H9 (cell line): Measurements from ENCODE around the gene KDM4C. TPM values are rescaled to one million over a fixed set of nuclear protein-coding genes. Genes with fewer than 3 reads are reported as not detected.

Experiments used
- DNase-seq: peaks from one replicate; pipeline ENCODE4 v3.0.0-alpha.2; 2017
- H2AFZ ChIP-seq: one replicate; pipeline ENCODE4 v1.6.1; 2013; ENCODE audit warnings: mild to moderate bottlenecking, low read length, control low read depth, moderate library complexity
- H2AK5ac ChIP-seq: 2 replicates; pipeline ENCODE4 v1.6.1; 2013; ENCODE audit warnings: low read length, control low read depth, mixed read lengths; ENCODE audit not compliant: insufficient read length
- H2BK120ac ChIP-seq: one replicate; pipeline ENCODE4 v1.6.1; 2013; ENCODE audit warnings: low read depth, mild to moderate bottlenecking, low read length, control low read depth, inconsistent platforms; ENCODE audit not compliant: poor library complexity, severe bottlenecking
- H2BK12ac ChIP-seq: 2 replicates; pipeline ENCODE4 v1.6.1; 2013; ENCODE audit warnings: low read length, control low read depth, mixed read lengths, low read depth; ENCODE audit not compliant: insufficient read length
- H2BK15ac ChIP-seq: 2 replicates; pipeline ENCODE4 v1.6.1; 2013; ENCODE audit warnings: low read depth, low read length, control low read depth
- H2BK20ac ChIP-seq: one replicate; pipeline ENCODE4 v1.6.1; 2013; ENCODE audit warnings: low read depth, mild to moderate bottlenecking, low read length, control low read depth, inconsistent platforms; ENCODE audit not compliant: poor library complexity, severe bottlenecking
- H2BK5ac ChIP-seq: 2 replicates; pipeline ENCODE4 v1.6.1; 2013; ENCODE audit warnings: low read length, control low read depth, mixed read lengths; ENCODE audit not compliant: insufficient read length
- H3K14ac ChIP-seq: 2 replicates; pipeline ENCODE4 v1.6.1; 2013; ENCODE audit warnings: low read length, control low read depth; ENCODE audit not compliant: insufficient read depth
- H3K18ac ChIP-seq: 2 replicates; pipeline ENCODE4 v1.6.1; 2013; ENCODE audit warnings: low read depth, mild to moderate bottlenecking, mixed read lengths, low read length, control low read depth; ENCODE audit not compliant: insufficient read length
- H3K23ac ChIP-seq: 2 replicates; pipeline ENCODE4 v1.6.1; 2013; ENCODE audit warnings: low read length, control low read depth, mixed read lengths, low read depth; ENCODE audit not compliant: insufficient read length
- H3K23me2 ChIP-seq: 2 replicates; pipeline ENCODE4 v1.6.1; 2013; ENCODE audit warnings: low read depth, mild to moderate bottlenecking, mixed read lengths, low read length, control low read depth; ENCODE audit not compliant: insufficient read length, poor library complexity, severe bottlenecking
- H3K27ac ChIP-seq: 2 replicates; pipeline ENCODE4 v1.5.1; 2013; ENCODE audit warnings: low read length, control low read depth, mixed read lengths, low read depth; ENCODE audit not compliant: insufficient read length
- H3K27me3 ChIP-seq: 2 replicates; pipeline ENCODE4 v1.6.1; 2013; ENCODE audit warnings: low read length, control low read depth, inconsistent platforms; ENCODE audit not compliant: insufficient read depth
- H3K4ac ChIP-seq: 2 replicates; pipeline ENCODE4 v1.6.1; 2013; ENCODE audit warnings: low read depth, mild to moderate bottlenecking, control low read depth, inconsistent platforms, low read length, moderate library complexity
- H3K4me1 ChIP-seq: 2 replicates; pipeline ENCODE4 v1.6.1; 2013; ENCODE audit warnings: low read length, control low read depth, inconsistent platforms; ENCODE audit not compliant: insufficient read depth
- H3K4me2 ChIP-seq: 2 replicates; pipeline ENCODE4 v1.6.1; 2013; ENCODE audit warnings: low read length, control low read depth, mixed read lengths; ENCODE audit not compliant: insufficient read length, insufficient read depth
- H3K56ac ChIP-seq: 2 replicates; pipeline ENCODE4 v1.6.1; 2013; ENCODE audit warnings: low read depth, mild to moderate bottlenecking, mixed read lengths, low read length, control low read depth; ENCODE audit not compliant: insufficient read length
- H3K79me1 ChIP-seq: 2 replicates; pipeline ENCODE4 v1.6.1; 2013; ENCODE audit warnings: low read depth, mild to moderate bottlenecking, moderate library complexity, low read length, control low read depth, inconsistent platforms; ENCODE audit not compliant: insufficient read depth, poor library complexity, severe bottlenecking
- H3K79me2 ChIP-seq: 2 replicates; pipeline ENCODE4 v1.6.1; 2013; ENCODE audit warnings: low read length, control low read depth, inconsistent platforms; ENCODE audit not compliant: insufficient read depth
- H3K9ac ChIP-seq: 2 replicates; pipeline ENCODE4 v1.6.1; 2013; ENCODE audit warnings: low read length, control low read depth, mixed read lengths; ENCODE audit not compliant: insufficient read length; ENCODE audit errors: extremely low read depth
- H3K9me3 ChIP-seq: one replicate; pipeline ENCODE4 v1.6.1; 2013; ENCODE audit warnings: low read depth, low read length, inconsistent platforms; ENCODE audit not compliant: control insufficient read depth
- H3T11ph ChIP-seq: one replicate; pipeline ENCODE4 v1.6.1; 2013; ENCODE audit warnings: mild to moderate bottlenecking, low read length, control low read depth, inconsistent platforms
- H4K20me1 ChIP-seq: one replicate; pipeline ENCODE4 v1.6.1; 2013; ENCODE audit not compliant: control insufficient read depth, insufficient read length, insufficient read depth
- H4K5ac ChIP-seq: 2 replicates; pipeline ENCODE4 v1.6.1; 2013; ENCODE audit warnings: low read depth, mild to moderate bottlenecking, mixed read lengths, low read length, control low read depth; ENCODE audit not compliant: insufficient read length
- H4K8ac ChIP-seq: replicated peaks from 2 replicates; pipeline ENCODE4 v1.6.1; 2013; ENCODE audit warnings: low read length, control low read depth, mixed read lengths, low read depth; ENCODE audit not compliant: insufficient read length
- H4K91ac ChIP-seq: 2 replicates; pipeline ENCODE4 v1.6.1; 2013; ENCODE audit warnings: low read depth, mild to moderate bottlenecking, moderate library complexity, mixed read lengths, low read length, control low read depth; ENCODE audit not compliant: insufficient read length
- H3K27ac Mint-ChIP-seq, 3 experiments: 2 replicates in 2 of 3; 3 replicates in 1 of 3; pipeline ENCODE4 v1.8.0; 2020 to 2021; ENCODE audit warnings: mixed read lengths in 3 of 3, mild to moderate bottlenecking in 1 of 3, moderate library complexity in 1 of 3
- H3K27me3 Mint-ChIP-seq: 2 replicates; pipeline ENCODE4 v1.8.0; 2021; ENCODE audit warnings: low read depth, mild to moderate bottlenecking, moderate library complexity, mixed read lengths
- H3K36me3 Mint-ChIP-seq, 3 experiments: 2 replicates in 2 of 3; 3 replicates in 1 of 3; pipeline ENCODE4 v1.8.0; 2020 to 2021; ENCODE audit warnings: low read depth in 3 of 3, mixed read lengths in 3 of 3; ENCODE audit not compliant: insufficient read depth in 1 of 3
- H3K4me1 Mint-ChIP-seq, 2 experiments: 2 replicates each; pipeline ENCODE4 v1.8.0; 2020; ENCODE audit warnings: mixed read lengths in 2 of 2
- H3K4me3 Mint-ChIP-seq, 2 experiments: 2 replicates in 1 of 2; 3 replicates in 1 of 2; pipeline ENCODE4 v1.8.0; 2020 to 2021; ENCODE audit warnings: mild to moderate bottlenecking in 2 of 2, mixed read lengths in 2 of 2, moderate library complexity in 1 of 2
- H3K9me3 Mint-ChIP-seq, 2 experiments: 2 replicates in 1 of 2; 3 replicates in 1 of 2; pipeline ENCODE4 v1.8.0; 2020; ENCODE audit warnings: mild to moderate bottlenecking in 2 of 2, mixed read lengths in 2 of 2, moderate library complexity in 1 of 2
- CTCF ChIP-seq: fragments of 200-600 bp; sonication (generic); conservative IDR thresholded peaks from 3 replicates; pipeline ENCODE4 v1.8.0; 2021; ENCODE audit warnings: antibody characterized with exemption, mild to moderate bottlenecking
- WGBS: extraction: QIAGEN DNeasy Blood & Tissue Kit; methylation state at CpG from one replicate; pipeline ENCODE4 v1.1.7; 2013; ENCODE audit warnings: missing lambda C conversion rate, low lambda C conversion rate, mixed read lengths; ENCODE audit not compliant: insufficient read length; ENCODE audit errors: extremely low coverage; 5-methylcytosine and 5-hydroxymethylcytosine counted together
- total RNA-seq: library from RNA; stranded (reverse); gene quantifications from 2 replicates; pipeline ENCODE4 v1.2.1, GENCODE V29; 2021

Gene KDM4C
- total RNA-seq, 1 experiment from 2014 or later = 24.0 TPM

DNA sequence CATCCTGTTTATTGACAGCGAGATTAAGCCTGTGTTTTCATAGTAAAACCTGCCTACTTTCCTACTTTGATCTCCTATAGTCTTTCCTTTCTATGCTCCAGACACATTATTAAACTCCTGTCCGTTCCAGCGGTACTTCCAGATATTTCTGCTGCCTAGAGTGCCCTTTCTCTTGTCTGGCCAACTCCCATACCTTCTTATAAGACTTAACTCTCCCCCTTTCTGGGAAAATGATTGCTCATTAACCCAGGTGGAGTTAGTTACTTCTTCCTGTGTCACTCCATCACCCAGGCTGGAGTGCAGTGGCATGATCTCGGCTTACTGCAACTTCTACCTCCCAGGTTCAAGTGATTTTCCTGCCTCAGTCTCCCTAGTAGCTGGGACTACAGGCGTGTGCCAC, 33.1 kb downstream of the KDM4C start:
- Histone ChIP-seq H2BK5ac (no peak overlapping the region), H3K18ac (no peak overlapping the region), H4K91ac (no peak overlapping the region), H2AFZ (no peak overlapping the region), H3K27ac (no peak overlapping the region), H3K9ac (no peak overlapping the region), H2BK20ac (no peak overlapping the region), H3K27me3 (no peaks in the 10 kb centered on the region), H3K56ac (no peak overlapping the region), H3K4me2 (no peak overlapping the region), H4K5ac (no peak overlapping the region), H3K79me2 (no peaks in the 10 kb centered on the region), H2AK5ac (no peak overlapping the region), H3K23ac (no peak overlapping the region), H3K23me2 (no peaks in the 10 kb centered on the region), H4K20me1 (no peaks in the 10 kb centered on the region), H2BK12ac (no peak overlapping the region), H3K14ac (no peak overlapping the region), H4K8ac (no peak overlapping the region), H2BK120ac (no peak overlapping the region), H2BK15ac (no peak overlapping the region), H3K4ac (no peak overlapping the region), H3K4me1 (peaks cover 12% of the 10 kb centered on the region), H3T11ph (no peak overlapping the region), H3K79me1 (no peaks in the 10 kb centered on the region), H3K9me3 (no peaks in the 10 kb centered on the region)
- no peaks in the 10 kb centered on the region for H3K9me3 Mint-ChIP-seq
- H3K27ac Mint-ChIP-seq = peak overlapping the region in 1 of 3 experiments; percentile 6; a peak in 1 of 7 replicates
- WGBS = no CpG with 5 or more reads among the region's 5 CpGs
- TF ChIP-seq CTCF = no peak
- no peak for DNase-seq
- H3K4me1 Mint-ChIP-seq = peaks cover 16 to 24% of the 10 kb centered on the region in 2 experiments
- no peaks in the 10 kb centered on the region for H3K27me3 Mint-ChIP-seq
- no peak overlapping the region for H3K4me3 Mint-ChIP-seq
- peaks cover 20 to 24% (median 23%) of the 10 kb centered on the region in 3 experiments for H3K36me3 Mint-ChIP-seq
